Activated T-cell treated with anti-CD3 and anti-CD28 coated beads for 48 hours (primary cell): Measurements from ENCODE around the gene DNAH14.
"Not testable (repeated sequence)": the region's sequence is repeated elsewhere in the genome, so short reads cannot be mapped to it uniquely, and the experiment has no call there.

Source experiments
- DNase-seq: peaks from one replicate; pipeline ENCODE4 v3.0.0-alpha.2; 2020; ENCODE audit warnings: low read depth

Gene DNAH14

DNA sequence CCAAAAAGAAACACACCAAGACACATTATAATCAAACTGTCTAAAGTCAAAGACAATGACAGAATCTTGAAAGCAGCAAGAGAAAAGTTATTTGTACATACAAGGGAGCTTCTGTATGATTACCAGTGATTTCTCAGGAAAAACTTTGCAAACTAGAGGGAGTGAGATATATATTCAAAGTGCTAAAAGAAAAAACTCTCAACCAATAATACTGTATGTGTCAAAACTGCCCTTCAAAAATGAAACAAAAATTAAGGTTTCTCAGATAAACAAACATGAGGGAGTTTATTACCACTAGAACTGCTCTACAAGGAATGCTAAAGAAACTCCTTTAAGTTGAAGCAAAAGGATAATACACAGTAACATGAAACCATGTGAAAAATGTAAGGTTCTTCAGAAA lies 418.9 kb downstream of the DNAH14 start:
- no peak for DNase-seq

GRCh38 chr1:225349826-225350225 lies 420.4 kb downstream of the DNAH14 start:
- DNase-seq = no peak

DNA sequence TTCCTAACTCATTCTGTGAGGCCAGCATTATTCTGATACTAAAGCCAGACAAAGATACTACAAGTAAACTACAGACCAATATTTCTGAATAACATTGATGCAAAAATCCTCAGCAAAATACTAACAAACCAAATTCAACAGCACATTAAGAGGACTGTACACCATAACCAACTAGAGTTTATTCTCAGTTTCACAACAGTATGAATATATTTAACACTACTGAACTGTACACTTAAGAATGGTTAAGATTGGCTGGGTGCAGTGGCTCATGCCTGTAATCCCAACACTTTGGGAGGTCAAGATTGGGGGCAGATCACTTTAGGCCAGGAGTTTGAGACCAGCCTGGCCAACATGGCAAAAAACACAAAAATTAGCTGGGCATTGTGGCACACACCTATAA lies 421.4 kb downstream of the DNAH14 start:
- DNase-seq = no peak

GRCh38 chr1:225354906-225355305 lies 425.4 kb downstream of the DNAH14 start:
- DNase-seq = no peak

- DNase-seq = no peak
These were observed 426.4 kb downstream of the DNAH14 start for GRCh38 chr1:225355863-225356262.

- no peak for DNase-seq
These were observed 430.6 kb downstream of the DNAH14 start for GRCh38 chr1:225360119-225360518.

- DNase-seq = no peak
These were observed 431.7 kb downstream of the DNAH14 start for GRCh38 chr1:225361176-225361575.

- no peak for DNase-seq
These were observed 433.3 kb downstream of the DNAH14 start for GRCh38 chr1:225362805-225363204.

GRCh38 chr1:225364439-225364838 lies 435.0 kb downstream of the DNAH14 start:
- DNase-seq = no peak

DNA sequence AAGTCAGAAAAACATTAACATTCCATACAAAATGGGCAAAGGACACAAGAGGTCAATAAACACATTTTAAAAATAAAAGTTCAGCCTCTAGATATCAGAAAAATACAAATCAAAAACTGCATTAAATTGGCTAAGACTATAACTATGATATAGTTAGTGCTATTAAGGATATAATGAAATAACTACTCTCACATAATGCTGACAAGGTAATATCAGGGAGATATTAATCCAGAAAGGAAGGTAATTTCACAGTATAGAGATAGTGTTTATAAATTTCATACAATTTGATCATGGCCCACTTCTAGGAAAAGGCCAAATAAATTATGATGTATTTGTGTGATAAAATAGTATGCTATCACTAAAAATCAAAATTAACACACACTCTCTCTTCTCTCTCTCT lies 436.5 kb downstream of the DNAH14 start:
- no peak for DNase-seq

DNA sequence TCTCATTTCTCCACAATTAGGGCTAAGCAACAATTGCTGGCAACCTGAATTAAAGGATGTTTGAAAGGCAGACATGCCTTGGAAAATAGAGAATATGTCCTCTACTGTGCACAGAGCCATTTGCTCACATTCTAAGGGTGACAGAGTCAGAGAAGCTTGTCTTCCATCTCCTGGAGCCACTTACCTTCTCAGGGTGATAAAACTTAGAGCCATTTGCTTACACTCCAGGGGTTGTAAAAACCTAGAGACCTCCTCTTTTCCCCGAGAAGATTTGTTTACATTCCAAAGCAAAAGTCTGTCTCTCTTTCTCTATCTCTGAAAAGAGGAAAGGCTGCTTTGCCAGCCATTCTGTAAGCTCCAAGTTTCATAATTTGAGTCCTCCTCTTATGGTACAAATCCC lies 437.1 kb downstream of the DNAH14 start:
- DNase-seq = no peak

GRCh38 chr1:225368036-225368552 lies 438.6 kb downstream of the DNAH14 start:
- no peak for DNase-seq

- DNase-seq = no peak
These were observed 442.0 kb downstream of the DNAH14 start for GRCh38 chr1:225371366-225372010.

DNA sequence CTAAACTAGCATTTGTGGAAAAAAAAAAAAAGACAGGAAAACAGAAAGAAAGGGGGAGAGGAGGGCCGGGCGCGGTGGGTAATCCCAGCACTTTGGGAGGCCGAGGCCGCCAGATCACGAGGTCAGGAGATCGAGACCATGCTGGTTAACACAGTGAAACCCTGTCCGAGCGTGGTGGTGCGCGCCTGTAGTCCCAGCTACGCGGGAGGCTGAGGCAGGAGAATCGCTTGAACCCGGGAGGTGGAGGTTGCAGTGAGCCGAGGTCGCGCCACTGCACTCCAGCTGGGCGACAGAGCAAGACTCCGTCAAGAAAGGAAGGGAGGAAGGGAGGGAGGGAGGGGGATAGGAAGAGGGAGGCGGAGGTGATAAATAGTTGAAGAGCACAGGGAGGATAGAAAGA lies 443.7 kb downstream of the DNAH14 start:
- DNase-seq = no peak

GRCh38 chr1:225374996-225375395 lies 445.5 kb downstream of the DNAH14 start:
- DNase-seq = no peak

GRCh38 chr1:225378880-225379279 lies 449.4 kb downstream of the DNAH14 start:
- no peak for DNase-seq

- no peak for DNase-seq
These were observed 451.2 kb downstream of the DNAH14 start for GRCh38 chr1:225380691-225381090.

DNA sequence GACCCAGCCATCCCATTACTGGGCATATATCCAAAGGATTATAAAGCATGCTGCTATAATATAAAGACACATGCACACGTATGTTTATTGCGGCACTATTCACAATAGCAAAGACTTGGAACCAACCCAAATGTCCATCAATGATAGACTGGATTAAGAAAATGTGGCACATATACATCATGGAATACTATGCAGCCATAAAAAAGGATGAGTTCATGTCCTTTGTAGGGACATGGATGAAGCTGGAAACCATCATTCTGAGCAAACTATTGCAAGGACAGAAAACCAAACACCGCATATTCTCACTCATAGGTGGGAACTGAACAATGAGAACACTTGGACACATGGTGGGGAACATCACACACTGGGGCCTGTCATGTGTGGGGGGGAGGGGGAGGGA lies 457.4 kb downstream of the DNAH14 start:
- not testable (repeated sequence) for DNase-seq

GRCh38 chr1:225388372-225388771 lies 458.9 kb downstream of the DNAH14 start:
- DNase-seq = no peak

DNA sequence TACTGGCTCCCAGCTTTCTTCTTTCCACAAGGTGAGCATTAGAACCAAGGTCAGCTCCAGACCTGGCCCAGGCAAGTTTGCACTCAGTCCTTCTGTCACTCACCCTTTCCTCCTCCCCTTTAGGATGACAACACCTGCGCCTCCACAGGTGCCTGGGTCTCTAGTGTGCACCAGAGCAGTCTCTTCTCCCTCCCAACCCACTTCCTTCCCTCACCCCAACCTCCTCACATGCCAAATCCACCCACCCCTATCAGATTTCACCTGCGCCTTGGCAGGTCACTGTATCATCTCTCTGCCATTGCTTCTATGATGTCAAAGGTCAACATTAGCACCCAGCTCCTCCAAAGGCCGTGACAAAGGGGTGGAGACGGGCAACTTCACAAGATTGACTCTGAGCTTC lies 460.4 kb downstream of the DNAH14 start:
- DNase-seq = no peak

DNA sequence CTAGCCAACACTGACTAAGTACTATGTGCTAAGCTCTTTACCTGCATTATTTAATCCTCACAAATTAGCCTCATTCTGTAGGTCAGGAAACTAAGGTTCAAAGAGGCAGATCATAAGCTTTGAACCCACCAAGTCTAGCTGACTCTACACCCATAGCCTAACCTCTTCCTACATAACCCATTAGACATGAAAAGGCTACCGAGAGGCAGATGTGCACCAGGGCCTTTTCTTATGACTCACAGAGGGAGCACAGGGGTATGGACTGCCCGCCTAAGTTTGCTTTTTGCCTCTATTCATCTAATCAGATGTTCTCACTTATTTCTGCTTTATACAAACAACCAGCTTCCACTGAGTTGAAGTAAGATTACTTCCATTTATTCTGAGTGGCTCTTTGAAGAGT lies 466.9 kb downstream of the DNAH14 start:
- DNase-seq = no peak

- DNase-seq = no peak
These were observed 471.5 kb downstream of the DNAH14 start for GRCh38 chr1:225400968-225401367.

DNA sequence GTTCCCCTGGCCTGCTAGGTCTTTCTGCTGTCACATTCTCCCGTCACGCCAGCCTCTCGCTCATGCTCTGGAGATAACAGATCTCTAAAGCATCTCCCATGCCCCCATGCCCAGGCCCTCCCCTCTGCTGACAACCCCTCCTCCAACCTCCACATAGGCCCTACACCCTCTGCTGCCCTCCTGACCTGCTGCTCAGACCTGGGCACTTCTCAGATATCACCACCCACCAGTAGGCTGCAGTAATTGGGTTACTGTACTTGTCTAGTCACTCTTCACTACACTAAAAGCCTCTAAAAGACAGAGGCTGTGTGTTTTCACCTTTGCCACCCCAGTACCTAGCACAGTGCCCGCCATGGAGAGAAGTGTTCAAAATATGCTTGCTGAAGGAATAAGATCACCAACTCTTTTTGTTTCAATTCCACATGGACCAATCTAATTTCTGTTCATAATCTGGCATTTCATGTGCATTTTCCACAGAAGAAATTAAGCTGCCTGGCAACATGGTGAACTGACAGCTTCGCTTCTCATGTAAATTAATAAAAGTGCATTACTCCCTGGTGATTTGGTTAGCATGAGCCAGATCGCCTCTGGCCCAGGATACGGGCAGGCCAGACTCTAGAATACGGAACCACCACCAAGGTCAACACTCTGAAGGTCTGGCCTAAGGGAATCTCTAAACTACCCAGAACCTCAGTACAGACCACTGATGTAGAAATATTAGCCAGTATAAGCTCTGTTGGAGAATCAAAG lies 477.7 kb downstream of the DNAH14 start:
- DNase-seq = no peak

- no peak for DNase-seq
These were observed 478.3 kb downstream of the DNAH14 start for GRCh38 chr1:225407755-225408154.
